Putamen (tissue), 1 donor: ENCODE results near the gene SLC17A1.
"Not testable (repeated sequence)": the region's sequence is repeated elsewhere in the genome, so short reads cannot be mapped to it uniquely, and the experiment has no call there.

Experiments used
- DNase-seq: peaks from one replicate; pipeline ENCODE4 v3.0.0-alpha.2; 2016; ENCODE audit warnings: low spot score

SLC17A1 gene

DNA sequence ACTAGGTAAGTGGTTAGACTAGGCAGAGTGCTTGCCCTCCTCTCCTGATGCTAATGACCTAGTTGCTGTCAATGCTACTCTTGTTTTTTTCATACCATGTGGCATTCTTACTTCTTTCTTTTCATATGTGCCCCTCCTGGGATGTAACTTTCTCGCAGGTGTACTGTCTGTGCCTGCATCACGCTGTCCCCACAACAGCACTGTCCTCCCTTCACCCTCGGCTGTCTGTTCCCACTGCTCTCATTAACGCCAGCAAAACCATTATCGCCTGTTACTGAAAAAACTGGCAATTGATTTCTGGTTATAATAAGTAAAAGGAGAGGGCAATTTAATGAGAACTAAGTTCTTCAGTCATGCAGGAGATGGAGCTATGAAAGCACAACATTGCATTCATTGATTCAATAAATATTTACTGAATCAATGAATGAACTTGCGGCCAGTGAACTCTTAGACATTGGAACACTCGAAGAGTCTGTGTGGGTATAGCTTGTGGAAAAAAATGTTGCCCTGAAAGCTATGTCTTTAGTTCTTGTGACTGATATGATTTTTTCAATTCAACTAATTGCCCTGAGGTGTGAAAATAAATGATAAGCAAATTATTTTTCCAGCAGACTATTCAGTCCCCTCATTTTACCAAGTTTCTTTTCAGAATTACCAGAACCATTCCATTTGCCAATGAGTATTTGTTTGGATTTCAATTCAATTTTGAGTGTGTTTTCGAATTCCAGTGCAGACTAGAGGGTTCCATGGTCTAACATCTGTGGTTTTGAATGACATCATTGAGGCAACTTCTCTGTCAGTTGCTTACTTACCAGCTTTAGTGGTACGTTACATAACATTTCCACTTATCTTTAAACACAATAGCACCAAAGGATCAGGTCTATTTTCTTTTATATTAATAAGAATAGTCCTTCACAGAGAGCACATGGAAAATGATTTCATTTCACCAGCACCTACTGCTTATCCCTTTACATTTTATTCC lies 75.2 kb downstream of the SLC17A1 start:
- DNase-seq = no peak

DNA sequence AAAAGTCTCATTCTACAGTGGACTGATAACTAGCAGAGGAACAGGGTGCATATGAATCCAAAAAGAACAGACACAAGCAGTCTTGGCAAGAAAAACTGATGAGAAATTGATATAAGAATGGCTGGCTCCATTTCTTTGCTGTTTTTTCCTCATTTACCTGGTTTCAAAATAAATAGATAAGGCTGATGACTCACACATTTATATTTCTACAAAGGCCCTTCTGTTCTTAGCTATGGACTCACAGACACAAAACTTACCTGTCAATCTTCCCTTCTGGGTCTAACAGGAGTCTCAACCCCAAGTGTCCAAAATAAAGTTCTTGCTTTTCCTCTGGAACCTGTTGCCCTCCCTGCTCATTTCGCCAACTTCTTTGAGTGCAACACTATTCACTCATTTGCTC lies 76.4 kb downstream of the SLC17A1 start:
- no peak for DNase-seq

DNA sequence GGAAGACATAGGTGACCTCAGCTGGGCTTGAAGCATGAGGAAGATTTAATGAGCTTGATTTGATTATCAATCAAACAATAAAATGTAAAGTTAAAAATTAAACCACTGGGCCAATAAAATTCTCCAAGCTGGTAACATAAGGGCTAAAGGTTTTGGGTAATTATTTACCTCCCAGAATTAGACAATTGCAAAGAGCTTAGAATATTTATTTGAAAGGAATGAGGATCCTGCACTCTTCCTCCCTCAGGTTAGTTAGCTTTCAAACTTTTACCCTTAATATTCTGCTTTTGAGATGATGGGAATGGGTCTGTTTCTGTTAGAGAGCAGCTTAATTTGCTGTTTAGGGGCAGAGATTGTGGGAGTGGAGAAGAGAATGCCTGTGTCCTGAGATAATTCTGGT lies 77.3 kb downstream of the SLC17A1 start, which contains the start of gene SLC17A4:
Gene SLC17A4 (plus strand): TSS at position 208 of the 400 bp plus-strand sequence. CDS start 7,221 bp downstream, outside the sequence.
- no peak for DNase-seq

DNA sequence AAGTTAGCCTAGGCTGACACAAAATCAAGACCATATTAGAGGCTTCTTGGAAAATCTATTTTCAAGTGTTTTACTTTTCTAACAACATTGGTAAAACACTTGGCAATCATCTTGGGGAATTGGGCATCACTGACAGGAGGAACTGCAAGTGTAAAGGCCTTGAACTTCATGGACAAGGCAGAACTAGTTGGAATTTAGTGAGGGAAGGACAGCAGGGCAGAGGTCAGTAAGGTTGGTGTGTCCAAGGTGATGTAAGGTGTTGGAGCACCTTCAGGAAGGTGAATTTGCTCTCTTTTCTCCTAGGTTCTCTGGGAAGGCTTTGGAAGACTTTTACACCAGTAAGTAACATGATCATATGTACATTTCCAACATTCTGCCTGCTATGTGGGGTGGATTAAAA lies 78.8 kb downstream of the SLC17A1 start:
- no peak for DNase-seq

DNA sequence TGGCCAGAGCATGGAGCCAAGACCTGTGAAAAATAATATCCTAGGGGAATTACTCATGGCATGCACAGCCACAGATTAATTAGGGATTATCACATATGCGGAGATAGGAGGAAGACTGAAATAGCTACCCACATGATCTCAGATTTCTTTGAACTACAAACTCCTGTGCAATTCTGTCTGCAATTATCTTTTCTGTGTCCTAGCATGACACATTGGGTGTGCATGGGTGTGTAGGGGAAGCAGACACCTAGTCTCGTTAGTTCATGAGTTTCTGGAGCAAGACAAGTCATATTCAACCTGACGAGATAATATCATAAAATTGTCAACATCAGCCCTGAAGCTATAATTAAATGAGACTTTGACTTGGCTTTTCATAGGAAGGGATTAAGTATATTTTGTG lies 80.9 kb downstream of the SLC17A1 start:
- no peak for DNase-seq

DNA sequence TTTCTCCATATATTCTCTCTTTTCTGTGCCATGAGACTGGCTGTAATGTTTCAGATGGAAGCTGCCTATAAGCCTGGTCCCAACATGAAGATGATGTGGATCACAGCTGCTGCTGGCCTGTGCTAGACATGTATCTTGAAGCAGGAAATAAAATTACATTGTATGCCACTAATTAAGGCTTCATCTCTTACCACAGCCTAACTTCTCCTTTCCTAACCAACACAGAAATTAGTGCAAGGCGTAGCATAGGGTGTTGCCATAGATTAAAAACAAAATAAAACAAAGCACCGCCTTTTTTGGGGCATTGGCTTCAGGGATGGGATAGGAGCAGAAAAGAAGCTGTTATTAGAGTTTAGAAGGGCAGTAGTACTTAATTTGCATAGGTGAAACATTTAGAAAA lies 82.0 kb downstream of the SLC17A1 start:
- DNase-seq = no peak

DNA sequence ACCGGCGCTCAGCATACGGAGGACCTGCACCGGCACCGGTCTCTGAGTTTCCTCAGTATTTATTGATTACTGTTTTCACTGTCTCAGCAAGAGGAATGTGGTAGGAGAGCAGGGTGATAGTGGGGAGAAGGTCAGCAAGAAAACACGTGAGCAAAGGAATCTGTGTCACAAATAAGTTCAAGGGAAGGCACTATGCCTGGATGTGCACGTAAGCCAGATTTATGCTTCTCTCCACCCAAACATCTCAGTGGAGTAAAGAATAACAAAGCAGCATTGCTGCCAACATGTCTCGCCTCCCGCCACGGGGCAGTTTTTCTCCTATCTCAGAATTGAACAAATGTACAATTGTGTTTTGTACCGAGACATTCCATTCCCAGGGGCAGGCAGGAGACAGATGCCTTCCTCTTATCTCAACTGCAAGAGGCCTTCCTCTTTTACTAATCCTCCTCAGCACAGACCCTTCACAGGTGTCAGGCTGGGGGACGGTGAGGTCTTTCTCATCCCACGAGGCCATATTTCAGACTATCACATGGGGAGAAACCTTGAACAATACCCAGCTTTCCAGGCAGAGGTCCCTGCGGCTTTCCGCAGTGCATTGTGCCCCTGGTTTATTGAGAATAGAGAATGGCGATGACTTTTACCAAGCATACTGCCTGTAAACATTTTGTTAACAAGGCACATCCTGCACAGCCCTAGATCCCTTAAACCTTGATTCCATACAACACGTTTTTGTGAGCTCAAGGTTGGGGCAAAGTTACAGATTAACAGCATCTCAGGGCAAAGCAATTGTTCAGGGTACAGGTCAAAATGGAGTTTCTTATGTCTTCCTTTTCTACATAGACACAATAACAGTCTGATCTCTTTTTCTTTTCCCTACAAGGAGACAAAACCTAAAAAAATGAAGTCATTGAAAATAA lies 83.0 kb downstream of the SLC17A1 start:
- not testable (repeated sequence) for DNase-seq

DNA sequence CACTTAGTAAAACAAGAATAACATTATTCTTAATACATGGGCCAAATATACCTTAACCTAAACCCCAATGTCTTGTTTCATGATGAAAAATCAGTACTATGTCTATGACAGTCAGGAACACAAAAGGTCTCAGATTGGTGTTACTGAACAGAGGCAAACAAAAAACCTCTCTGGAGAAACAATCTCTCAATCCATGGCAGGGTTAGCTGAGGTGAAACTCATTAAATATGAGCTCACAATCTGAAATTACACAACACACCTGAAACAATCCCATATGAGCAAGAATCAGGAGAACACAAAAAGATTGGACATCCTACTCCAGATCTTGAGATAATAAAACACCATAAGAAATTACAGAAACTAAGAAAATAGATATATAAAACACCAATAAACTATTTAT lies 83.8 kb downstream of the SLC17A1 start:
- DNase-seq = no peak

DNA sequence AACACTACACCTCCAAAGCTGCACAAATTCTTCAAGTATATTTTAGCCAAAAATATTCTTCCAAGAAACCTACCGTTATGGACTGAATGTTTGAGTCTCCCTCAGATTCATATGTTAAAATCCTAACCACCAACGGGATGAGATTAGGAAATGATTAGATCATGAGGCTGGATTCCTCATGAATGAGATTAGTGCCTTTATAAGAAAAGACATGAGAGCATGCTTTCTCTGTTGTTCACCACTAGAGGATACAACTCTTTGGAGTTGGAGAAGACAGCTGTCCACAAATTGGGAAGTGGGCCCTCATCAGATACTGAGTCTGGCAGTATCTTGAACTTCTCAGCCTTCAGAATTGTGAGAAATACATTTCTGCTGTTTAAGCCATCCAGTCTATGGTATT lies 84.4 kb downstream of the SLC17A1 start:
- DNase-seq = no peak

DNA sequence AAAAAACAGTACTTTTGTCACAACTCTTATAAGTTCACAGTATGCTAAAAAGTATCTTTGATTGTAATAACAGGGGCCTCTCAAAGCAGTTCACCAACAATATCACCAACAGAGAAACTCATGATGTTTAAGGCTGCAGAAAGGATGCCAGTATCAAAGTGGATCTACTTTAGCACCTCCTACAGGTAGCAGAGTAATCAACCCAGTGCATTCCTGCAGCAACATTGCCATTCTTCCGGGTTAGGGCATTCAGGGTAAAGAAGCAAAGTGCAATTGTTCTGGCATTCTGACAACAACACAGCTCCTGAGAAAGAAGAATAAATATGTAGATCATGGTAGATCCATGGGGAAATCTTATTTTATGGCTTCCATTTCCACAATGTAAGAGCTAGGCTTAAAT lies 84.9 kb downstream of the SLC17A1 start:
- no peak for DNase-seq

DNA sequence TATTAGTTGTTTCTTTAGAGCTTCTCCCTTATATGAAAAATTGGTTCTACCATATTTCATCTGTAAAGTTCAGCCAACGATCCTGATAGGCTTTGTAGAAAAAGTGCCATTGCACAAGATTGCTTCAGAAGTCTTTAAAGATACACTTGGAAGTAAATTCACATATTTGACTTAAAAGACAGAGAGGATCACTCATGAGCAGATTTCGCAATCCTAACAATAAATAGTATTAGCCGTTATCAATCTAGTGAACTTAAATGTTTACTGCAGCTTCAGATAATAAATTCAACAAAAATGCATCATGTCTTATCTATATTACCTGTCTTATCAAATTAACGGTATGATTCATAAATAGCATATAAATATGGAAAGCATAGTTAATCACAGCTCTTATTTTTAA lies 86.0 kb downstream of the SLC17A1 start:
- DNase-seq = no peak

DNA sequence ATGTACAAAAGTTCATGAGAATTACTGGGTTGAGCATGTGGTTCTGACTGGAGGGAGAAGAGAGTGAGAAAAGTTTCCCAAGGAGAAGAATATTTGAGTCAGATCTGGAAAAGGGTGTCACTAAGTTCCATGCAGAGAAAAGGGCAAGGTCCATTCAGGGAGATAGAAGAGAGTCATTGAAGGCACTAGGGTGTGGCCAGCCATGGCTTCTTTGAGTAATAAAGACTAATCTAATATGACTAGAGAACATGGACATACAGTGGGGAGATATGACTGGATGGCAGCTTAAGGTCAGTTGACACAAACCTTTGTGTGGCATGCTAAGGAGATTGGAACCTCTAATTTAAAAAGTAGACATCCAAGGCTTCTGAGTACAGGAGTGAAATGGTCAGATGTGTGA lies 88.0 kb downstream of the SLC17A1 start:
- DNase-seq = no peak

DNA sequence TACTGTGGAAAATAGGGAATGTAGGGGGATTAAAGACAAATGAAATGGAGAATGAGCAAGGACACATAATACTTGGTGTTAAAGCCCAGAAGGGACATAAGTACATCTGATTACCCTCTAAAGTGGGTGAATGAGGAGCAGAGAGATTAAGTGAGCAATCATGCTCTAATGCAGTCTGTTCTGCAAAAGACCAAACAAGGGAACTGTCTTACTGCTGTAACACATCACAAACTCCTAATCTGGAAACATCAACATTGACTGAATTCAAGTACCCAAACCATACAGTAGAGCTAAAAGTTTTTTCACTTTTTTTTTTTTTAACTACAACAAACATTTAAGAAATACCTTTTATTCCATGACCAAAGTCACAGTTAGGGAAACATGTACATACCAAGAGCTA lies 96.6 kb downstream of the SLC17A1 start:
- no peak for DNase-seq
